ENCODE results near the gene NCK1.
A peak's percentile ranks its signal among the peaks of the same experiment; 100 is the strongest.

The NCK1 gene

DNA sequence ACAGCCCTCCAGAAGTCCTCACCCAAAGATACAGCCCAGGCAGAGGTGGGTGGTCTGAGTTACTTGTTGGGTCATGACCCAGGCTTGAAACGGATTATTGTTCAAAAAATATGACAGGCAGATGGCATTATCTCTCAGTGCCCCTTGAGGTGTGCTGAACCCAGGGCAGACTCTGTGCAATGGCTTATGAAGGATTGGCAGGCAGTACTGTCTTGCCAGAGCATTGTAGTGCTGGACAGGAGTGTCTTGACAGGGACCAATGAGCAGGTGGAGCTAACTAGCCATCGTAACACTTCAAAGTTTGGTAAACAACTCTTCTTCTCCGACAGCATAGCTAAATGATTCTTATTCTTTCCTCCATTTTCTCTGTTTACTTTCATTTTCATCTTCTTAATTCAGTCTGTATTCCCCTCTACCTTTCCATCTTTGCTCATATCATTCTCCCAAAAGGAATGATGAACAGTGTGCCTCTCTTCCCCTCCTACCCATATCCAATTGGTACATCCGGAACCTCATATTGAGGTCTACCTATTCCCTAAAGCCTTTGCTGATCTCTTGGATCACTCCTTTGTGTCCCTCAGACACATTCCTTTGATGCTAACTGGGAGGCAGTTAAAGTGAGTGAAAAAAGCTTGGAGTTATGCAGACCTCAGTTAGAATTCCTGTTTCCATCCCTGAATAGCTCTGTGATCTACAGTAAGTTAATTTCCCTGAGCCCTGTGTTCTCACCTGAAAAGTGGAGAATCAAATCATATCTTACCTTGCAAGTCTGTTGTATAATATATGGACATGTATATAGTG lies 93.2 kb downstream of the NCK1 start:
- TF ChIP-seq CTCF (conservative IDR thresholded peaks at IDR 0.05; ENCODE audit: low read depth, low read length) = no peak
- H3K4me3 ChIP-seq (ENCODE audit: low read depth, low read length) = no peak overlapping the region
- no peak for DNase-seq (ENCODE audit: low read depth)

DNA sequence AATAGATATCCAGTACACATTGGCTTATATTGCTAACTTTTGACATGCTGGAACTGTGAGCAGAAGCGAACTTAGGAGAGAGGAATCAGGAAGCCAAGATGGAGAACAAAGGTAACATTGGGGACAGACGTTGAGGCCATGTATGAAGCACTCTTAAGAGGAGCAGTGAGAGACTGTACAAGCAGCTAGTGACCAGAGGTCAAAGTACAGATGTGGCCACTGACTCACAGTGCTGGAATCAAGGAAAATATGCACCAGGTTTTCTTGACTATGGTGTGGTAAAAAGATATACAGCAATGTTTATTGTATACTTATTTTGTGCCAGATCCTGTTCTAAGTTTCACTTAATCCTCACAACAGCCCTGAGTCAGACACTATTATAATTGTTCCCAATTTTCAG lies 93.8 kb downstream of the NCK1 start:
- no peak overlapping the region for H3K4me3 ChIP-seq (ENCODE audit: low read depth, low read length)
- peak; percentile 94 for DNase-seq (ENCODE audit: low read depth)
- TF ChIP-seq CTCF (conservative IDR thresholded peaks at IDR 0.05; ENCODE audit: low read depth, low read length) = no peak

DNA sequence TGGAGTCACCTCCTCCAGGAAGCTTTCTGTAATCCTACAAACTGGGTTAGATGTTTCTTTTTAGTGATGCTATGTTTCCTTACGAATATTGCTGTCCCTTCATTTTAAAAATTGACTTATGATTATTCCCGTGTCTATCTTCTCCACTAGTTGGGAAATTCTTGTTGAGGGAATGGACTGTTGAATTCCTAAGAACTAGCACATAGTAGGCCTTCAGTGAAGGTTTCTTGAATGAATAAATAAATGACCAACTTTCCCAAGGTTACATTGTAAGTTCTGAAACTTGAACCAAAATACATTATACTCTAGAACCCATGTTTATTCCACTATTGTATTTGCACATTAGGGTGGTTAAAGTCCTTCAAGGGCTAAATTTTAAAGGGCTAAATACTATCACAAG lies 95.0 kb downstream of the NCK1 start:
- H3K4me3 ChIP-seq (ENCODE audit: low read depth, low read length) = no peak overlapping the region
- no peak for DNase-seq (ENCODE audit: low read depth)
- TF ChIP-seq CTCF (conservative IDR thresholded peaks at IDR 0.05; ENCODE audit: low read depth, low read length) = no peak

DNA sequence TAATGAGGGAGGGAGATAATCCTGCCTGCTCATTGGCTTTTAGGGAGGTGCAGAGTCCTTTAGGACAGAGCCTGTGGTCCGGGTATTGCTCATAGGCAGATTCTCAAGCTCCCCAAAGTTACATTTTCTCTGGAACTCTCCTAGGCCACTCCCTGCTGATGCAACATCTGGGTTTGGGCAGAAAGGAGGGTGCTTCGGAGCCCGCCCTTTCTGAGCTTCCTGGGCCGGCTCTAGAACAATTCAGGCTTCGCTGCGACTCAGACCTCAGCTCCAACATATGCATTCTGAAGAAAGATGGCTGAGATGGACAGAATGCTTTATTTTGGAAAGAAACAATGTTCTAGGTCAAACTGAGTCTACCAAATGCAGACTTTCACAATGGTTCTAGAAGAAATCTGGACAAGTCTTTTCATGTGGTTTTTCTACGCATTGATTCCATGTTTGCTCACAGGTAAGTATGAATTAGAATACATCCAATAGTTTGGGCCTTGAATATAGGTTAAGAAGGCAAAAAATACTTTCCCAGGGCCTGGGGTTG lies 95.8 kb downstream of the NCK1 start, which contains the start of gene IL20RB:
IL20RB (plus strand) TSS at position 233 of the 538 bp plus-strand sequence; CDS start at position 364, 131 bp downstream.
- no peak for TF ChIP-seq CTCF (conservative IDR thresholded peaks at IDR 0.05; ENCODE audit: low read depth, low read length)
- H3K4me3 ChIP-seq (ENCODE audit: low read depth, low read length) = no peak within 1 kb of the TSS
- peak; percentile 67 for DNase-seq (ENCODE audit: low read depth)

DNA sequence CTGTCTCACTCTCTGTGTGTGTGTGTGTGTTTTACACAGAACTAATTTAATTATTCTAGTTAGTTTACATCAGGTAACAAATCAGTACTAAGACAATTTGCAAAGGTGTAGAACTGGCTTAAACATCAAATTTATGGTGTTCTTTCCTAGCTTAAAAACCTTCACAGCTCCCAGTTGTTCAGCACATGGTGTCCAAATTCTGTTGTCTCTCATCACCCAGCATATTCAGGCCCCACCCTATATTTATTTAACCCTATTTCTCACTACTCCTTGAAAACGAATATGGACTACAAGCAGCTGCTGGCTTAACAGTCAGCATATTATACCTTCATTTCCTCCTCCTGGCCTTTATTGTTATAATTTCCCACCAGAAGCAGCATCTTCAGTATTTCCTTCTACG lies 96.9 kb downstream of the NCK1 start:
- TF ChIP-seq CTCF (conservative IDR thresholded peaks at IDR 0.05; ENCODE audit: low read depth, low read length) = no peak
- H3K4me3 ChIP-seq (ENCODE audit: low read depth, low read length) = no peak overlapping the region
- DNase-seq (ENCODE audit: low read depth) = no peak

DNA sequence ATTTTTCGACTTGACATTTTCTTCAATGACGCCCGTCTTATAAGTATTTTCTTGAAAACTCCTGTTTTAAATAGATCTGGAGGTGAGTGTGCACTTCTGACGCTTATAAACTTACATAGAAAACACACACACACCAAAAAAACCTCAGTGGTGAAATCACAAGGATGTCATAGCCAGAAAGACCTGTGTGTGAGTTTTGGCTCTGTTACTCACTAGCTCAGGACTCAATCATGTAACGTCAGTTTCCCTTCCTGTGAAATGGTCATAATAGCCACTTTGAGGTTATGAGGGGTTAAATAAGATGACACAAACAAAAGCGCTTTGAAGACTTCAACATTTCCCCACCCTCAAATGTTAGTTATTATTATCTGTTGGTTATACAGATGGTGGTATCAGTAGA lies 97.6 kb downstream of the NCK1 start:
- no peak for DNase-seq (ENCODE audit: low read depth)
- no peak overlapping the region for H3K4me3 ChIP-seq (ENCODE audit: low read depth, low read length)
- TF ChIP-seq CTCF (conservative IDR thresholded peaks at IDR 0.05; ENCODE audit: low read depth, low read length) = no peak

Measured in choroid plexus epithelial cell (primary cell).